Brain pericyte (primary cell): ENCODE results near the gene ARF1.

ENCODE experiments used
- DNase-seq: peaks from one replicate; pipeline ENCODE4 v3.0.0-alpha.2; 2012; ENCODE audit warnings: low read depth, low spot score

Gene ARF1

DNA sequence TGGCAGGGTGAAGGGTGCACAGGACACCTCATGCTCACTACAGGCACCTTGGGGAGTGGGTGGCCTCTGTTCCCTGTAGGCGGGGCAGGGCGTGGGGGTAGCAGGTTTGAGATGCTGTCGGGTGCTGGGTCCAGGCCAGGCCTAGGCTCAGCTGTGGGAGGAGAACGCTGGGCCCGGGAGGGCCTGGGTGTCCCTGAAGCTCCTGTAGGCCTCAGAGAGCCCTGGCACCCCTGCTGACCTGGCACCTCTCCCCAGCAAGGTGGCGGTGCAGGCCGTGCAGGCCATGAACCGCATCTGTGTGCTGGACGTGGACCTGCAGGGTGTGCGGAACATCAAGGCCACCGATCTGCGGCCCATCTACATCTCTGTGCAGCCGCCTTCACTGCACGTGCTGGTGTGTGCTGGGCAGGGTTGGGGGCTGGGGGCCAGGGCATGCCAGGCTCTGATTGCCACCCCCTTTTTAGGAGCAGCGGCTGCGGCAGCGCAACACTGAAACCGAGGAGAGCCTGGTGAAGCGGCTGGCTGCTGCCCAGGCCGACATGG is 64.7 kb downstream of the ARF1 start:
- no peak for DNase-seq

DNA sequence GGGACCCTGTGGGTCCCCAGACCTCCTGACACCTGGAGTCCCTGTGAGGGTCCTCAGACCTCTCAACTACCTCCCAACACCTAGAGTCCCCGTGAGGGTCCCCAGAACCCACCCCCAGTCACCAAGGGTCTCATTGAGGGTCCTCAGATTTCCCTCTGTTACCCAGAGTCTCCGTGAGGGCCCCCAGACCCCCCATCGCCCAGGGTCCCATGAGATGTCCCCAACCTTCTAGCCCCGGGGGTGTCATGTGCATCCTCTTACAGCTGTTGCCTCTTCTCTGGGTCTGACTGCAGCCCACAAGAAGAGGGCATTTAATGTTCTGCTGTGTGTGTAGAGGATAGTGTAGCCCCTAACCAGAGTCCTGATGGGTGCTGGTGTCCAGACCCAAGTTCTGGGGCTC is 65.3 kb downstream of the ARF1 start:
- no peak for DNase-seq

DNA sequence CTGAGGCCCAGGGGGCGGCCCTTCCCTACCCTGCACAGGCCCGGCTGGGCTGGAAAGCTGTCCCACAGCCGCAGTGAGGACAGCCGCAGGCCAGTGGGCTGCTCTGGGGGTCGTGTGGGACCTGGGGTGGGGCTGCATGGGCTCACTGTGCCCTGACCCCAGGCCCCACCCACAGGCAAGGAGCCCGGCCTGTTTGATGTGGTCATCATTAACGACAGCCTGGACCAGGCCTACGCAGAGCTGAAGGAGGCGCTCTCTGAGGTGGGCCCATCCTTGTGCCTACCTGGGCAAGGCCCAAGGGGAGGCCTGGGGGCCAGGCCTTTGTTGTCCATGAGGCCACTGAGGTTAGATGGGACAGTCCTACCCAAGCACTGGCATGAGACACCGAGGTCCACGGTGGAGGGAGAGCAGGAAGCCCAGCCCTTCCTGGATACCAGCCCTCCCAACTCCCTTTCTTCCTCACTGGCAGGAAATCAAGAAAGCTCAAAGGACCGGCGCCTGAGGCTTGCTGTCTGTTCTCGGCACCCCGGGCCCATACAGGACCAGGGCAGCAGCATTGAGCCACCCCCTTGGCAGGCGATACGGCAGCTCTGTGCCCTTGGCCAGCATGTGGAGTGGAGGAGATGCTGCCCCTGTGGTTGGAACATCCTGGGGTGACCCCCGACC is 65.8 kb downstream of the ARF1 start:
- DNase-seq, result no peak
